ENCODE results near the gene PDK3.

GRCh38 chrX:24480400-24480865, 15.3 kb downstream of the PDK3 start:
- TF ChIP-seq CTCF (optimal IDR thresholded peaks at IDR 0.05 in 1 of 3, IDR thresholded peaks at IDR 0.05 in 1 of 3, conservative IDR thresholded peaks at IDR 0.05 in 1 of 3; ENCODE audit: extremely low read depth in 1 of 3, insufficient read depth in 2 of 3, low read length in 3 of 3) (no peak), EZH2 (IDR thresholded peaks at IDR 0.05; ENCODE audit: low read length) (no peak)
